GM12872 (cell line): ENCODE results near the gene TCERG1L.

Experiments used
- TF ChIP-seq, protein P1 (sequence below): IDR thresholded peaks from 3 replicates; pipeline ENCODE4 v1.5.1; 2011; ENCODE audit warnings: low read depth, mild to moderate bottlenecking, low read length, moderate library complexity; ENCODE audit not compliant: insufficient read depth

The TCERG1L gene

DNA sequence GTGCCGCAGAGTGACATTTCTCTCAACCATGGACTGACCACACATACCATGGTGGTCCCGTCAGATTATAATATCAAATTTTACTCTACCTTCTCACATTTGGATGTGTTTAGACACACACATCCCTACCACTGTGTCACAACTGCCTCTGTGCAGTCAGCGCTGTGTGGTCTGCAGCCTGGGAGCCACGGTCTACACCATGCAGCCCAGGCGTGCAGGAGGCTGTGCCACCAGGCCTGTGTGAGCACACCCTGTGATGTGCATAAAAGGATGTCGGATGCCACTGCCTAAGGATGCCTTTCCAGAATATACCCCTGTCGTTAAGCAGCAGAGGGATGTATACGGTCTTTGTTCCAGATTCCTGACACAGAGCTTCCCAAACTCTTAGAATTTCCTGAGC lies 150.4 kb downstream of the TCERG1L start:
- TF ChIP-seq, protein P1, sequence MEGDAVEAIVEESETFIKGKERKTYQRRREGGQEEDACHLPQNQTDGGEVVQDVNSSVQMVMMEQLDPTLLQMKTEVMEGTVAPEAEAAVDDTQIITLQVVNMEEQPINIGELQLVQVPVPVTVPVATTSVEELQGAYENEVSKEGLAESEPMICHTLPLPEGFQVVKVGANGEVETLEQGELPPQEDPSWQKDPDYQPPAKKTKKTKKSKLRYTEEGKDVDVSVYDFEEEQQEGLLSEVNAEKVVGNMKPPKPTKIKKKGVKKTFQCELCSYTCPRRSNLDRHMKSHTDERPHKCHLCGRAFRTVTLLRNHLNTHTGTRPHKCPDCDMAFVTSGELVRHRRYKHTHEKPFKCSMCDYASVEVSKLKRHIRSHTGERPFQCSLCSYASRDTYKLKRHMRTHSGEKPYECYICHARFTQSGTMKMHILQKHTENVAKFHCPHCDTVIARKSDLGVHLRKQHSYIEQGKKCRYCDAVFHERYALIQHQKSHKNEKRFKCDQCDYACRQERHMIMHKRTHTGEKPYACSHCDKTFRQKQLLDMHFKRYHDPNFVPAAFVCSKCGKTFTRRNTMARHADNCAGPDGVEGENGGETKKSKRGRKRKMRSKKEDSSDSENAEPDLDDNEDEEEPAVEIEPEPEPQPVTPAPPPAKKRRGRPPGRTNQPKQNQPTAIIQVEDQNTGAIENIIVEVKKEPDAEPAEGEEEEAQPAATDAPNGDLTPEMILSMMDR, result no peak

DNA sequence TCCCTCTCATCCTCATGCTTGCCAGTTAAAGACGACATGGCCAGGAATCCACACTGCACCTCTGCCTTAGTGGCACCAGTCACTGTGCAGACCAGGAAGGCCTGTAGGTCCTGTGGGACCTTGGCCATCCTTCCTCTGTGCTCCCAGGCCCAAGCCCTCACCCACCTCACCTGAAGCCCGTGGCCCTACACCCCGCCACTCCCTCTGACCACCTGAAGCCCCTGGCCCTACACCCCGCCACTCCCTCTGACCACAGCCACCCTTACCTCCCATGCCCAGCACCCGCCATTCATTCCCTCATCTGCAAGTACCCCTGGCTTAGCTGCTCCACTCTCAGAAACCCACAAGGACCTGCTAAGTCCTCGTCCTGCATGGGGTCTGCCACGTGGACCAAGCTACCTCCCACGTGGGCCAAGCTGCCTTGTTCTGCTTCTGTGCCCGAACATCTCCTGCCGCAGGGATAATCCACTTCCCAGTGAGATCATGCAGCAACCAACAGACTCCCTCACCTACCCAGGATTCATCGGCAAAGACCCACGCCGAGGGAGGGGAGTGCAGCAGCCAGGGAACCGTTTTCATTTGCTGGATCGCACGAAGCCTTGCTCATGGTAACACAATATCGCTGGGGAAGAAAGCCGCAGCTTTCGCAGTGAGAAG lies 151.2 kb downstream of the TCERG1L start:
- TF ChIP-seq, protein P1, result no peak

DNA sequence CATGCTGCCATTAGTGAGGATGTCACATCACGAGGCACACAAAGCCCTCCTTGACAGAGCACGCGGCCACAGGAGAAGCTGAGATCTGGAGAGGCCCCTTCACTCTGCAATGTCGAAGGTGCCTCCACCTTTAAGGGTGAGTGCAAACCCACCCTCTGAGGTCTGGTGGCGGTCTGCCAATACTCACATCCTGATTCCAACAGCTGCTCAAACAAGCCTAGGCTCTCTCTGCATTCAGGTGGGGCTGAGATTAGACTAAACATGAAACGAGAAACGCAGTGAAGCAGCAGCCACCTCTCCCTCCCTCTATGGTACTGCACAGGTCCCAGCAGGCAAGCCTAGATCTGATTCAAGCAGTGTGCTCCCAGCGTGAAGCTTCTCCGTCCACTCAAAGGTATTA lies 151.8 kb downstream of the TCERG1L start:
- TF ChIP-seq, protein P1, result no peak

DNA sequence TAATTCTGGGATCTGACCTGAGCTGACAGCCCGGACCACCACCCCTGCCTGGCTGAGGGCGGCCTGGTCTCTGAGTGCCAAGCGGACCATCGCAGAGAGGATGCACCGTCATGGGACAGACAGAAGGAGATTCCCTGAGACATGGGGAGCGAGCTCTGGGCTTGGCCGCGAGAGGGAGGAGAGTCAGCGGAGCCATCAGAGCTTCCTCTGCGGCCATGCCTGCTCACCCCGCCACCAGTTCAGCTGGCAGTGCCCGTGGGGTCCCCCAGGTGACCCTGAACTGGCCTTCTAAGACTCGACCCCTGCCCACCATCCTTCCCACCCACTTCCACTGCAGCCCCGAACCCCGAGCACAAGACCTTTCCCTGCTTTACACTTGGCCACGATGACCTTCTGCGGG lies 152.8 kb downstream of the TCERG1L start:
- TF ChIP-seq, protein P1, result no peak

DNA sequence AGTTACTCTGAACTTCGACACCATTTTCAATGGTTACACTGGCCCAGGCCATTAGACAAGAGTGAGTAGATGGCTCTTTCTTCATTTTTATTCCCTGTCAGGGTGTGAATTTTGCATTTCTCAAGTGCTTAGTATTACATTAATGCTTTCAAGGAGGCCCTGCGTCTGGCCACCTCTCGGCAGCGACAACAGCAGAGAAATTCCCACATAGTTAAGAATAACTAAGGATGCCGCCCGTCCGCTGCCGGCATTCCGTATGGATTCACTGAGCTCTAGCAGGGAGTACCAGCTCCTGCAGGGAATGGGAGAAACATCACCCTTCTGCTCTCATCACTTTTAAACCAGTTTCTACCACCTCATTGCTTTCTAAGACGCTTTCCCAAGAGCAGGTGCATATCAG lies 153.6 kb downstream of the TCERG1L start:
- TF ChIP-seq, protein P1, result no peak

DNA sequence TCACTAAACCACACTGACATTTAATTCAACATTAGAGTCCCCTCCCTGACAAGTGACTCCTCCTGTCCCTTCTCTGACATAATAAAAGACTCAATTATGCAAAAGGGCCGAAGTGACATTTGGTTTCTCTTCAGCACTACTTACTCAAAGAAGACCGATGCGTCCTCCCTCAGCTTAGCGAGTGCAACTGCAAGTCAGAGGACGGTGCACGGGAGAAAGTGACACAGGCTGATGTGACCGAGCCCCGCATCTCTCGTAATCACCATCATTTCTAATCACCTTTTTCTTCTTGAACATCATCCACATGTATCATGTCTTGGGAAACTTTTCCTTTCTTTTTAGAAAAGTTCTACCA lies 155.7 kb downstream of the TCERG1L start:
- TF ChIP-seq, protein P1, result no peak

DNA sequence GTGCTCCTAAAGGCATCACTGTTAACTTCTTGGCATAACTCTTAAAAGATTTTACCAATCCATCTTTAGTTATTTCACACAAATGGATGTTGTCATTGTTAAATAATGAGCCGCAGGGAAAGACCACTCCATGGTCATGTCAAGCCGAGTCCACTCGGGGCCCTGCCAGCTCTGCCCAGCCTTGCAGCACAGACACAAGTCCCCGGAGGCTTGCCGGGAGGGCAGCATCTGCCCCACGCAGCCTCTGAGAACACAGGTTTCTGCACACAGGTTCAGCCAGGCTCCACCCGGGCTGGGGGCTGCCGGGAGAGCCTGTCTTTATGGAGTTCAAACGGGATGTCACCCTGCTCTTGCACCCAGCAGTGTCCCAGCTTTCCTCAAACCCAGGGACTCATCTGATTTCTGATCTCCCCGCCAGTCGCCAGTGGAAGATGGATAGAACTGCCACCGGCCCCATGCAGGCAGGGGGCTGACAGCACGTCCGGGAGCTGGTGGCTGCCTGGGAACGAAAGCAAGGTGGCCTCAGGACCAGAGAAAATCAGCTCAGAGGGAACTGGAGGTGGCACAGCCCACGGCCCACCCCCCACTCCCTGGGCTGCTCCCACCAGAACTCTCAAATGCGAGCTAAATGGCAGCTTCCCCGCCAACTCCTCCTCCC lies 156.2 kb downstream of the TCERG1L start:
- TF ChIP-seq, protein P1, result no peak
